VCaP (cell line): Measurements from ENCODE around the gene ZDHHC8.

Experiments used
- H3K27ac ChIP-seq: fragments of 450-650 bp; 2 replicates; pipeline ENCODE4 v1.5.1; 2017
- CTCF ChIP-seq: fragments of 450-650 bp; conservative IDR thresholded peaks from 2 replicates; pipeline ENCODE4 v1.5.1; 2017; ENCODE audit warnings: mild to moderate bottlenecking, moderate library complexity

ZDHHC8 gene

GRCh38 chr22:20179455-20180244 lies 48.0 kb downstream of the ZDHHC8 start:
- TF ChIP-seq CTCF = no peak
- no peak overlapping the region for H3K27ac ChIP-seq

GRCh38 chr22:20180245-20180630 lies 48.6 kb downstream of the ZDHHC8 start:
- peak; percentile 64 for TF ChIP-seq CTCF
- H3K27ac ChIP-seq = no peak overlapping the region

- H3K27ac ChIP-seq = no peak overlapping the region
- TF ChIP-seq CTCF = peak; percentile 14; the same call in 1 of the 2 replicates
These were observed 49.0 kb downstream of the ZDHHC8 start for GRCh38 chr22:20180640-20181039.

- no peak overlapping the region for H3K27ac ChIP-seq
- TF ChIP-seq CTCF = no peak
These were observed 49.7 kb downstream of the ZDHHC8 start for GRCh38 chr22:20181194-20181883.

GRCh38 chr22:20181884-20182236 lies 50.3 kb downstream of the ZDHHC8 start:
- H3K27ac ChIP-seq = no peak overlapping the region
- TF ChIP-seq CTCF = no peak

- no peak overlapping the region for H3K27ac ChIP-seq
These were observed 50.8 kb downstream of the ZDHHC8 start for GRCh38 chr22:20182365-20182764.

More at GRCh38 chr22:20182365-20182764, 50.8 kb downstream of the ZDHHC8 start:
- no peak for TF ChIP-seq CTCF
